ENCODE data around the gene SLC8A1.

DNA sequence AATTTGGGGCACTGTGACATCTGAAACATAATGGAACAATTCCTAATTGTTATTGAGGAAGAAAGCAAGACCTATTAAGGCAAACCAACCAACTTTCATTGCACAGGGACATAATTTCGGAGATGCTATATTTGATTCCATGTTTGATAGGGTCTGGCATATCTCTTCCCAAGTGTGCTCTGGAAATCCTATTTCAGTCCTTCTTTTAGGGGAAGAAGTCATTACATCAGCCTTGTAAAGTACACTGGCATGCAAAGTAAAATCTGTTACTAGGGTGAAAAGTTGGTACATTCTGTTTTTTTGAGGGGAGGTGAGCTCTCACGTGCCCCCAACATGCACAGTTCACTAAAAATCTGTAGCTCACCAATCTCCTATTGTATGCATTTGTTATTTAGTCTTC, 172.4 kb downstream of the SLC8A1 start:
- no peak for TF ChIP-seq POLR2A (IDR thresholded peaks at IDR 0.05)
- TF ChIP-seq, protein P1, sequence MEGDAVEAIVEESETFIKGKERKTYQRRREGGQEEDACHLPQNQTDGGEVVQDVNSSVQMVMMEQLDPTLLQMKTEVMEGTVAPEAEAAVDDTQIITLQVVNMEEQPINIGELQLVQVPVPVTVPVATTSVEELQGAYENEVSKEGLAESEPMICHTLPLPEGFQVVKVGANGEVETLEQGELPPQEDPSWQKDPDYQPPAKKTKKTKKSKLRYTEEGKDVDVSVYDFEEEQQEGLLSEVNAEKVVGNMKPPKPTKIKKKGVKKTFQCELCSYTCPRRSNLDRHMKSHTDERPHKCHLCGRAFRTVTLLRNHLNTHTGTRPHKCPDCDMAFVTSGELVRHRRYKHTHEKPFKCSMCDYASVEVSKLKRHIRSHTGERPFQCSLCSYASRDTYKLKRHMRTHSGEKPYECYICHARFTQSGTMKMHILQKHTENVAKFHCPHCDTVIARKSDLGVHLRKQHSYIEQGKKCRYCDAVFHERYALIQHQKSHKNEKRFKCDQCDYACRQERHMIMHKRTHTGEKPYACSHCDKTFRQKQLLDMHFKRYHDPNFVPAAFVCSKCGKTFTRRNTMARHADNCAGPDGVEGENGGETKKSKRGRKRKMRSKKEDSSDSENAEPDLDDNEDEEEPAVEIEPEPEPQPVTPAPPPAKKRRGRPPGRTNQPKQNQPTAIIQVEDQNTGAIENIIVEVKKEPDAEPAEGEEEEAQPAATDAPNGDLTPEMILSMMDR (IDR thresholded peaks at IDR 0.05) = no peak

All from adrenal gland (tissue), 5 donors.